SK-N-SH treated with all-trans-retinoic acid at 6 μM for 48 hours (cell line): ENCODE data around the gene UROS.

ENCODE experiments used
- BACH2 ChIP-seq: fragments of 250-450 bp; sonication (Bioruptor Pico); IDR thresholded peaks from 2 replicates; pipeline ENCODE4 v1.9.0; 2021; ENCODE audit warnings: mild to moderate bottlenecking, borderline replicate concordance
- CSDC2 ChIP-seq: fragments of 250-450 bp; sonication (Bioruptor Pico); IDR thresholded peaks from 2 replicates; pipeline ENCODE4 v1.5.0; 2020; ENCODE audit warnings: mild to moderate bottlenecking, moderate library complexity
- ESRRG ChIP-seq: fragments of 250-450 bp; sonication (Bioruptor Pico); IDR thresholded peaks from 2 replicates; pipeline ENCODE4 v1.6.1; 2021; ENCODE audit warnings: mild to moderate bottlenecking
- GLIS3 ChIP-seq: fragments of 250-450 bp; sonication (Bioruptor Pico); IDR thresholded peaks from 2 replicates; pipeline ENCODE4 v1.5.0; 2020; ENCODE audit warnings: mild to moderate bottlenecking, moderate library complexity
- ISL1 ChIP-seq: fragments of 250-450 bp; sonication (Bioruptor Pico); IDR thresholded peaks from 2 replicates; pipeline ENCODE4 v2.1.2; 2022; ENCODE audit warnings: mild to moderate bottlenecking, moderate library complexity
- OSR1 ChIP-seq: fragments of 250-450 bp; sonication (Bioruptor Pico); IDR thresholded peaks from 2 replicates; pipeline ENCODE4 v1.8.0; 2022; ENCODE audit warnings: moderate library complexity, mild to moderate bottlenecking, inconsistent platforms
- RARB ChIP-seq: fragments of 250-450 bp; sonication (Bioruptor Pico); IDR thresholded peaks from 2 replicates; pipeline ENCODE4 v1.8.0; 2021; ENCODE audit warnings: mild to moderate bottlenecking, moderate library complexity
- ZFP3 ChIP-seq: fragments of 250-450 bp; sonication (Bioruptor Pico); IDR thresholded peaks from 2 replicates; pipeline ENCODE4 v1.5.0; 2020; ENCODE audit warnings: mild to moderate bottlenecking, moderate library complexity
- ZFP30 ChIP-seq: fragments of 450-650 bp; formaldehyde crosslinking; IDR thresholded peaks from 2 replicates; pipeline ENCODE4 v1.5.0; 2022; ENCODE audit warnings: mild to moderate bottlenecking, moderate library complexity
- TF ChIP-seq, protein P1 (sequence below): fragments of 250-450 bp; sonication (Bioruptor Pico); IDR thresholded peaks from 2 replicates; pipeline ENCODE4 v1.5.1; 2020; ENCODE audit warnings: low read depth, mild to moderate bottlenecking, moderate library complexity
- TF ChIP-seq, protein P2 (sequence below): fragments of 250-450 bp; sonication (Bioruptor Pico); IDR thresholded peaks from 2 replicates; pipeline ENCODE4 v1.8.0; 2020; ENCODE audit warnings: mild to moderate bottlenecking, moderate library complexity, borderline replicate concordance
- TF ChIP-seq, protein P3 (sequence below): fragments of 250-450 bp; sonication (Bioruptor Pico); IDR thresholded peaks from 2 replicates; pipeline ENCODE4 v1.5.0; 2020; ENCODE audit warnings: mild to moderate bottlenecking, moderate library complexity
- TF ChIP-seq, protein P4 (sequence below): fragments of 250-450 bp; sonication (Bioruptor Pico); IDR thresholded peaks from 2 replicates; pipeline ENCODE4 v1.8.0; 2021; ENCODE audit warnings: low read depth, mild to moderate bottlenecking, moderate library complexity, borderline replicate concordance

DNA sequence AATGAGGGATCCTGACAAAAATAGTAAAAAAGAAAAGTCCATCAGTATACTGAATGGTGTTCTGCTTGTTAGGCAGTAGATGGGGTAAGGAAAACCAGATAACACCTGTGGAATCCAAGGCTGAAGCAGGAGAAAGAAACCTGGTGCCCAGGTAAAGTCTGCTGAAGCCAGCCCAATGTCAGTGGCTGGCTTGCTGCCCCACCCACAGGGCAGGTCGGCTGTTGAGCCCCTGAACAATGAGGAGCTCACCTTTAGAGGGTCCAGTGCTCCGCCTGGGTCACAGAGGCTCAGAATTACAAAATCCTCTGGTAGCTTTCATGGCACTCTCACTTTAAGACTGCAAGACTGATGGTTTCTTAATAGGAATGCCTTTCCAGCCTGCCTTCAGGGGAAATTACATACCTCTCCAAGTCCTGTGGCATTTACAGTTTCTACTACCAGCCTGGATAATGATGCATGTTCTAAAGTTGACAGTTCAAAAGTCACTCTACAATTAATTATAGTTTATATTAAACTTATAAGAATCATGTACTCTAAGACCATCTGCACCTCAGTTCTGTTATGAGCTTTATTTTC, 34.2 kb upstream of the UROS start:
- TF ChIP-seq, protein P1, sequence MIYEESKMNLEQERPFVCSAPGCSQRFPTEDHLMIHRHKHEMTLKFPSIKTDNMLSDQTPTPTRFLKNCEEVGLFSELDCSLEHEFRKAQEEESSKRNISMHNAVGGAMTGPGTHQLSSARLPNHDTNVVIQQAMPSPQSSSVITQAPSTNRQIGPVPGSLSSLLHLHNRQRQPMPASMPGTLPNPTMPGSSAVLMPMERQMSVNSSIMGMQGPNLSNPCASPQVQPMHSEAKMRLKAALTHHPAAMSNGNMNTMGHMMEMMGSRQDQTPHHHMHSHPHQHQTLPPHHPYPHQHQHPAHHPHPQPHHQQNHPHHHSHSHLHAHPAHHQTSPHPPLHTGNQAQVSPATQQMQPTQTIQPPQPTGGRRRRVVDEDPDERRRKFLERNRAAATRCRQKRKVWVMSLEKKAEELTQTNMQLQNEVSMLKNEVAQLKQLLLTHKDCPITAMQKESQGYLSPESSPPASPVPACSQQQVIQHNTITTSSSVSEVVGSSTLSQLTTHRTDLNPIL: no peak
- no peak for TF ChIP-seq ESRRG (CRISPR knock-in tag)
- no peak for TF ChIP-seq BACH2 (CRISPR knock-in tag)
- no peak for TF ChIP-seq OSR1 (CRISPR knock-in tag)
- TF ChIP-seq, protein P2, sequence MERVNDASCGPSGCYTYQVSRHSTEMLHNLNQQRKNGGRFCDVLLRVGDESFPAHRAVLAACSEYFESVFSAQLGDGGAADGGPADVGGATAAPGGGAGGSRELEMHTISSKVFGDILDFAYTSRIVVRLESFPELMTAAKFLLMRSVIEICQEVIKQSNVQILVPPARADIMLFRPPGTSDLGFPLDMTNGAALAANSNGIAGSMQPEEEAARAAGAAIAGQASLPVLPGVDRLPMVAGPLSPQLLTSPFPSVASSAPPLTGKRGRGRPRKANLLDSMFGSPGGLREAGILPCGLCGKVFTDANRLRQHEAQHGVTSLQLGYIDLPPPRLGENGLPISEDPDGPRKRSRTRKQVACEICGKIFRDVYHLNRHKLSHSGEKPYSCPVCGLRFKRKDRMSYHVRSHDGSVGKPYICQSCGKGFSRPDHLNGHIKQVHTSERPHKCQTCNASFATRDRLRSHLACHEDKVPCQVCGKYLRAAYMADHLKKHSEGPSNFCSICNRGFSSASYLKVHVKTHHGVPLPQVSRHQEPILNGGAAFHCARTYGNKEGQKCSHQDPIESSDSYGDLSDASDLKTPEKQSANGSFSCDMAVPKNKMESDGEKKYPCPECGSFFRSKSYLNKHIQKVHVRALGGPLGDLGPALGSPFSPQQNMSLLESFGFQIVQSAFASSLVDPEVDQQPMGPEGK (CRISPR knock-in tag): no peak
- no peak for TF ChIP-seq ZFP3 (CRISPR knock-in tag)
- TF ChIP-seq, protein P3, sequence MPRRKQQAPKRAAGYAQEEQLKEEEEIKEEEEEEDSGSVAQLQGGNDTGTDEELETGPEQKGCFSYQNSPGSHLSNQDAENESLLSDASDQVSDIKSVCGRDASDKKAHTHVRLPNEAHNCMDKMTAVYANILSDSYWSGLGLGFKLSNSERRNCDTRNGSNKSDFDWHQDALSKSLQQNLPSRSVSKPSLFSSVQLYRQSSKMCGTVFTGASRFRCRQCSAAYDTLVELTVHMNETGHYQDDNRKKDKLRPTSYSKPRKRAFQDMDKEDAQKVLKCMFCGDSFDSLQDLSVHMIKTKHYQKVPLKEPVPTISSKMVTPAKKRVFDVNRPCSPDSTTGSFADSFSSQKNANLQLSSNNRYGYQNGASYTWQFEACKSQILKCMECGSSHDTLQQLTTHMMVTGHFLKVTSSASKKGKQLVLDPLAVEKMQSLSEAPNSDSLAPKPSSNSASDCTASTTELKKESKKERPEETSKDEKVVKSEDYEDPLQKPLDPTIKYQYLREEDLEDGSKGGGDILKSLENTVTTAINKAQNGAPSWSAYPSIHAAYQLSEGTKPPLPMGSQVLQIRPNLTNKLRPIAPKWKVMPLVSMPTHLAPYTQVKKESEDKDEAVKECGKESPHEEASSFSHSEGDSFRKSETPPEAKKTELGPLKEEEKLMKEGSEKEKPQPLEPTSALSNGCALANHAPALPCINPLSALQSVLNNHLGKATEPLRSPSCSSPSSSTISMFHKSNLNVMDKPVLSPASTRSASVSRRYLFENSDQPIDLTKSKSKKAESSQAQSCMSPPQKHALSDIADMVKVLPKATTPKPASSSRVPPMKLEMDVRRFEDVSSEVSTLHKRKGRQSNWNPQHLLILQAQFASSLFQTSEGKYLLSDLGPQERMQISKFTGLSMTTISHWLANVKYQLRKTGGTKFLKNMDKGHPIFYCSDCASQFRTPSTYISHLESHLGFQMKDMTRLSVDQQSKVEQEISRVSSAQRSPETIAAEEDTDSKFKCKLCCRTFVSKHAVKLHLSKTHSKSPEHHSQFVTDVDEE (CRISPR knock-in tag): no peak
- TF ChIP-seq RARB (CRISPR knock-in tag): no peak
- TF ChIP-seq, protein P4, sequence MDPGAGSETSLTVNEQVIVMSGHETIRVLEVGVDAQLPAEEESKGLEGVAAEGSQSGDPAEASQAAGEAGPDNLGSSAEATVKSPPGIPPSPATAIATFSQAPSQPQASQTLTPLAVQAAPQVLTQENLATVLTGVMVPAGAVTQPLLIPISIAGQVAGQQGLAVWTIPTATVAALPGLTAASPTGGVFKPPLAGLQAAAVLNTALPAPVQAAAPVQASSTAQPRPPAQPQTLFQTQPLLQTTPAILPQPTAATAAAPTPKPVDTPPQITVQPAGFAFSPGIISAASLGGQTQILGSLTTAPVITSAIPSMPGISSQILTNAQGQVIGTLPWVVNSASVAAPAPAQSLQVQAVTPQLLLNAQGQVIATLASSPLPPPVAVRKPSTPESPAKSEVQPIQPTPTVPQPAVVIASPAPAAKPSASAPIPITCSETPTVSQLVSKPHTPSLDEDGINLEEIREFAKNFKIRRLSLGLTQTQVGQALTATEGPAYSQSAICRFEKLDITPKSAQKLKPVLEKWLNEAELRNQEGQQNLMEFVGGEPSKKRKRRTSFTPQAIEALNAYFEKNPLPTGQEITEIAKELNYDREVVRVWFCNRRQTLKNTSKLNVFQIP (CRISPR knock-in tag): no peak
- TF ChIP-seq CSDC2: no peak
- no peak for TF ChIP-seq ZFP30 (CRISPR knock-in tag)
- TF ChIP-seq GLIS3: no peak
- TF ChIP-seq ISL1 (CRISPR knock-in tag): no peak
